Neural progenitor cell (in vitro differentiated cells): ENCODE data around the gene TM2D3. TPM values are rescaled to one million over a fixed set of nuclear protein-coding genes. Genes with fewer than 3 reads are reported as not detected.

Experiments used
- DNase-seq: peaks from one replicate; pipeline ENCODE4 v3.0.0-alpha.2; 2016; ENCODE audit warnings: low spot score
- H2AFZ ChIP-seq: fragments of 200-600 bp; sonication (generic); replicated peaks from 2 replicates; pipeline ENCODE4 v1.6.1; 2016; ENCODE audit warnings: antibody characterized with exemption
- H3F3A ChIP-seq: fragments of 200-600 bp; sonication (generic); 2 replicates; pipeline ENCODE4 v1.6.1; 2016; ENCODE audit warnings: antibody characterized with exemption, low read depth
- H3K27ac ChIP-seq: fragments of 200-600 bp; sonication (generic); 2 replicates; pipeline ENCODE4 v1.5.1; 2016; ENCODE audit warnings: mild to moderate bottlenecking
- H3K27me3 ChIP-seq: fragments of 200-600 bp; sonication (generic); 2 replicates; pipeline ENCODE4 v1.6.1; 2016; ENCODE audit warnings: mild to moderate bottlenecking, moderate library complexity
- H3K36me3 ChIP-seq: fragments of 200-600 bp; sonication (generic); 2 replicates; pipeline ENCODE4 v1.5.1; 2016
- H3K4me1 ChIP-seq: fragments of 200-600 bp; sonication (generic); 2 replicates; pipeline ENCODE4 v1.6.1; 2016; ENCODE audit warnings: mixed run types
- H3K4me2 ChIP-seq: fragments of 200-600 bp; sonication (generic); 2 replicates; pipeline ENCODE4 v1.6.1; 2016
- H3K4me3 ChIP-seq: fragments of 200-600 bp; sonication (generic); 2 replicates; pipeline ENCODE4 v1.5.1; 2016
- H3K79me2 ChIP-seq: fragments of 200-600 bp; sonication (generic); 2 replicates; pipeline ENCODE4 v1.6.1; 2016; ENCODE audit warnings: low read depth
- H3K9ac ChIP-seq: fragments of 200-600 bp; sonication (generic); 2 replicates; pipeline ENCODE4 v1.6.1; 2016
- H3K9me3 ChIP-seq: fragments of 200-600 bp; sonication (generic); 2 replicates; pipeline ENCODE4 v1.5.1; 2016; ENCODE audit warnings: low read depth
- H4K20me1 ChIP-seq: fragments of 200-600 bp; sonication (generic); 2 replicates; pipeline ENCODE4 v1.6.1; 2016; ENCODE audit warnings: low read depth
- H3K27ac Mint-ChIP-seq: 3 replicates; pipeline ENCODE4 v1.8.0; 2021; ENCODE audit warnings: mixed read lengths
- H3K27me3 Mint-ChIP-seq: 2 replicates; pipeline ENCODE4 v1.8.0; 2022; ENCODE audit warnings: low read depth, mild to moderate bottlenecking, inconsistent platforms, moderate library complexity, mixed read lengths; ENCODE audit not compliant: insufficient read depth
- H3K36me3 Mint-ChIP-seq: 3 replicates; pipeline ENCODE4 v1.8.0; 2021; ENCODE audit warnings: mixed read lengths
- H3K4me1 Mint-ChIP-seq: 3 replicates; pipeline ENCODE4 v1.8.0; 2021; ENCODE audit warnings: mixed read lengths
- H3K4me3 Mint-ChIP-seq: 3 replicates; pipeline ENCODE4 v1.8.0; 2021; ENCODE audit warnings: mild to moderate bottlenecking, moderate library complexity, mixed read lengths
- H3K9me3 Mint-ChIP-seq: 3 replicates; pipeline ENCODE4 v1.8.0; 2020; ENCODE audit warnings: mixed read lengths
- EZH2 ChIP-seq: fragments of 200-600 bp; sonication (generic); IDR thresholded peaks from 2 replicates; pipeline ENCODE4 v1.6.1; 2017; ENCODE audit warnings: antibody characterized with exemption, mild to moderate bottlenecking, moderate library complexity
- EZH2phosphoT487 ChIP-seq: fragments of 200-600 bp; sonication (generic); IDR thresholded peaks from 2 replicates; pipeline ENCODE4 v1.6.1; 2017; ENCODE audit warnings: antibody characterized with exemption
- total RNA-seq: library from RNA; depleted of rRNA; stranded (reverse); fragments of >200 nt; gene quantifications from 2 replicates; pipeline ENCODE4 v1.2.3, GENCODE V29; 2015; ENCODE audit warnings: low replicate concordance
- TF ChIP-seq, protein P1 (sequence below): fragments of 200-600 bp; sonication (generic); IDR thresholded peaks from 2 replicates; pipeline ENCODE4 v1.5.1; 2017; ENCODE audit warnings: antibody characterized with exemption, mild to moderate bottlenecking

Gene TM2D3
- total RNA-seq, 1 donor from 2014 or later: 58.4 TPM

- Histone ChIP-seq H3K36me3 (peaks cover 9% of the 10 kb centered on the region), H3K4me3 (no peak overlapping the region), H3K27me3 (no peaks in the 10 kb centered on the region), H3F3A (peaks cover 12% of the 10 kb centered on the region), H4K20me1 (peaks cover 12% of the 10 kb centered on the region), H2AFZ (no peak overlapping the region), H3K27ac (no peak overlapping the region), H3K79me2 (peaks cover 41% of the 10 kb centered on the region), H3K4me2 (no peak overlapping the region), H3K4me1 (peaks cover 11% of the 10 kb centered on the region), H3K9me3 (no peaks in the 10 kb centered on the region), H3K9ac (no peak overlapping the region)
- Mint-ChIP-seq H3K27ac (no peak overlapping the region), H3K27me3 (no peaks in the 10 kb centered on the region), H3K4me1 (peaks cover 18% of the 10 kb centered on the region), H3K4me3 (no peak overlapping the region), H3K9me3 (no peaks in the 10 kb centered on the region), H3K36me3 (peaks cover 13% of the 10 kb centered on the region)
- no peak for DNase-seq
- TF ChIP-seq EZH2: no peak
- TF ChIP-seq, protein P1, sequence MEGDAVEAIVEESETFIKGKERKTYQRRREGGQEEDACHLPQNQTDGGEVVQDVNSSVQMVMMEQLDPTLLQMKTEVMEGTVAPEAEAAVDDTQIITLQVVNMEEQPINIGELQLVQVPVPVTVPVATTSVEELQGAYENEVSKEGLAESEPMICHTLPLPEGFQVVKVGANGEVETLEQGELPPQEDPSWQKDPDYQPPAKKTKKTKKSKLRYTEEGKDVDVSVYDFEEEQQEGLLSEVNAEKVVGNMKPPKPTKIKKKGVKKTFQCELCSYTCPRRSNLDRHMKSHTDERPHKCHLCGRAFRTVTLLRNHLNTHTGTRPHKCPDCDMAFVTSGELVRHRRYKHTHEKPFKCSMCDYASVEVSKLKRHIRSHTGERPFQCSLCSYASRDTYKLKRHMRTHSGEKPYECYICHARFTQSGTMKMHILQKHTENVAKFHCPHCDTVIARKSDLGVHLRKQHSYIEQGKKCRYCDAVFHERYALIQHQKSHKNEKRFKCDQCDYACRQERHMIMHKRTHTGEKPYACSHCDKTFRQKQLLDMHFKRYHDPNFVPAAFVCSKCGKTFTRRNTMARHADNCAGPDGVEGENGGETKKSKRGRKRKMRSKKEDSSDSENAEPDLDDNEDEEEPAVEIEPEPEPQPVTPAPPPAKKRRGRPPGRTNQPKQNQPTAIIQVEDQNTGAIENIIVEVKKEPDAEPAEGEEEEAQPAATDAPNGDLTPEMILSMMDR: no peak
Measured at GRCh38 chr15:101647251-101647650, 4.9 kb downstream of the TM2D3 start.

DNA sequence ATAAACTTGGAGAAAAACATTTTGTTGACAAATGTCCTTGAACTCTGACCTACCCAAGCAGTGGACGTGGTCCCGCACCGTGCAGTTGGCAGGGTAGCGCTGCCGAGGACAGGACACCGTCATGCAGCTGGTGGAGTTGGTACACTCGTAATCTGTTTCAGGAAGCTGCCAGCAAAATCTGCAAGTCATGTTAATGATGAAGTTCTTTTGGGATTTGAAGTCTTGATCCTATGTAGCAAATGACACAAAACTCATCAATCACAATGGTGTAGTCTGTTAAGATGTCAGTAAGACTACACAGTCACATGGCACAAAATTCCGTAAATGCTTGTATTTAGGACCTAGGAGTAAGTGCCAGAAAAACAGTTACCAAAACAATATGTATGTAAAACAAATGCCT is 5.5 kb downstream of the TM2D3 start:
- no peak overlapping the region for H2AFZ ChIP-seq
- no peaks in the 10 kb centered on the region for H3K9me3 ChIP-seq
- H3K4me3 ChIP-seq: no peak overlapping the region
- no peak overlapping the region for H3K4me3 Mint-ChIP-seq
- H3K36me3 ChIP-seq: peaks cover 9% of the 10 kb centered on the region
- DNase-seq: no peak
- no peaks in the 10 kb centered on the region for H3K27me3 ChIP-seq
- peaks cover 11% of the 10 kb centered on the region for H3K4me1 ChIP-seq
- no peak overlapping the region for H3K9ac ChIP-seq
- peaks cover 40% of the 10 kb centered on the region for H3K79me2 ChIP-seq
- peaks cover 12% of the 10 kb centered on the region for H4K20me1 ChIP-seq
- H3K27ac Mint-ChIP-seq: no peak overlapping the region
- peaks cover 12% of the 10 kb centered on the region for H3F3A ChIP-seq
- H3K27ac ChIP-seq: no peak overlapping the region
- no peak for TF ChIP-seq EZH2
- TF ChIP-seq, protein P1: no peak
- H3K4me2 ChIP-seq: no peak overlapping the region
- no peaks in the 10 kb centered on the region for H3K27me3 Mint-ChIP-seq
- H3K9me3 Mint-ChIP-seq: no peaks in the 10 kb centered on the region
- H3K36me3 Mint-ChIP-seq: peaks cover 13% of the 10 kb centered on the region
- peaks cover 22% of the 10 kb centered on the region for H3K4me1 Mint-ChIP-seq

- Mint-ChIP-seq H3K4me3 (no peak overlapping the region), H3K27me3 (no peaks in the 10 kb centered on the region), H3K9me3 (no peaks in the 10 kb centered on the region), H3K4me1 (peaks cover 19% of the 10 kb centered on the region), H3K27ac (no peak overlapping the region), H3K36me3 (peaks cover 11% of the 10 kb centered on the region)
- TF ChIP-seq EZH2 (no peak), EZH2phosphoT487 (no peak)
- TF ChIP-seq, protein P1: no peak
- peaks cover 3% of the 10 kb centered on the region for H4K20me1 ChIP-seq
- H3K4me3 ChIP-seq: no peak overlapping the region
- H2AFZ ChIP-seq: no peak overlapping the region
- no peaks in the 10 kb centered on the region for H3K27me3 ChIP-seq
- H3K79me2 ChIP-seq: no peaks in the 10 kb centered on the region
- peaks cover 6% of the 10 kb centered on the region for H3K4me1 ChIP-seq
- no peak for DNase-seq
- H3K4me2 ChIP-seq: no peak overlapping the region
- no peak overlapping the region for H3K27ac ChIP-seq
- no peak overlapping the region for H3K9ac ChIP-seq
- H3K36me3 ChIP-seq: peaks cover 3% of the 10 kb centered on the region
- peaks cover 14% of the 10 kb centered on the region for H3F3A ChIP-seq
- H3K9me3 ChIP-seq: no peaks in the 10 kb centered on the region
Measured at GRCh38 chr15:101642361-101642760, 9.8 kb downstream of the TM2D3 start.

GRCh38 chr15:101641894-101642293 is 10.3 kb downstream of the TM2D3 start:
- Histone ChIP-seq H2AFZ (no peak overlapping the region), H3K9me3 (no peaks in the 10 kb centered on the region), H3K9ac (no peak overlapping the region), H3K79me2 (no peaks in the 10 kb centered on the region), H3K27me3 (no peaks in the 10 kb centered on the region), H3K4me1 (peaks cover 6% of the 10 kb centered on the region), H3K27ac (no peak overlapping the region), H3F3A (peaks cover 14% of the 10 kb centered on the region), H3K36me3 (peaks cover 3% of the 10 kb centered on the region), H3K4me2 (no peak overlapping the region), H3K4me3 (no peak overlapping the region), H4K20me1 (peaks cover 3% of the 10 kb centered on the region)
- H3K4me1 Mint-ChIP-seq: peaks cover 23% of the 10 kb centered on the region
- DNase-seq: no peak
- no peak for TF ChIP-seq EZH2
- no peak for TF ChIP-seq EZH2phosphoT487
- TF ChIP-seq, protein P1: no peak
- no peak overlapping the region for H3K27ac Mint-ChIP-seq
- peaks cover 11% of the 10 kb centered on the region for H3K36me3 Mint-ChIP-seq
- no peak overlapping the region for H3K4me3 Mint-ChIP-seq
- no peaks in the 10 kb centered on the region for H3K27me3 Mint-ChIP-seq
- no peaks in the 10 kb centered on the region for H3K9me3 Mint-ChIP-seq
